Stimulated activated CD4-positive, alpha-beta T cell treated with anti-CD3 and anti-CD28 coated beads, Interleukin-2, amount 100 ng/mL, for 48 hours (primary cell): ENCODE measurements around the gene PLEKHA6.

Experiments used
- DNase-seq, 2 donors: peaks; one replicate each; pipeline ENCODE4 v3.0.0-alpha.2; 2020

PLEKHA6 gene

DNA sequence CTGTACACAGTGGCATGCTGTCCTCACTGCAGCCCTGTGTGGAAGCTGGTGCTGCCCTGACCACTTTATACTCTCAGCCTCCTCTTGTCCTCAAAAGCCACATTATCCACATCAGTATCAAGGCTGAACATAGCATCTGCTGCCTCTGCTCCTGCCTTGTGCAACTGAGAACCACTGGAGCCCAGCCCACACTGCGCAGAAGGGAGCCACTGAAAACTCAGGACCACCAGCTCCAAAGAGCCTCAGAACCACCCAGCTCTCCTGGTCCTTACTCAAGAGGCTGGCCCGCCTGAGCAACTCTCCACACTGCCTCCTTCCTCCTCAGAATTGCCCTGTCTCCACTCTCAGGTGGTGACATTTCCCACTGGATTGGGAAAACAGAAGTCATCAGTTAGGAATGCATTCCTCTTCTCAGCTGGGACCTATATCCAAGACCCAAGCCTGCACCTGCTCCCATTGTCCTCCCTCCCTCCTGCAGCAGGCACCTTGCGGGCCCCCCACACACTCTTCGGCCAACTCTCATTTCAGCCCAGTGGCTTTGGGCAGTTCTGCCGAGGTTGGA is 156.4 kb downstream of the PLEKHA6 start:
- DNase-seq: no peak

DNA sequence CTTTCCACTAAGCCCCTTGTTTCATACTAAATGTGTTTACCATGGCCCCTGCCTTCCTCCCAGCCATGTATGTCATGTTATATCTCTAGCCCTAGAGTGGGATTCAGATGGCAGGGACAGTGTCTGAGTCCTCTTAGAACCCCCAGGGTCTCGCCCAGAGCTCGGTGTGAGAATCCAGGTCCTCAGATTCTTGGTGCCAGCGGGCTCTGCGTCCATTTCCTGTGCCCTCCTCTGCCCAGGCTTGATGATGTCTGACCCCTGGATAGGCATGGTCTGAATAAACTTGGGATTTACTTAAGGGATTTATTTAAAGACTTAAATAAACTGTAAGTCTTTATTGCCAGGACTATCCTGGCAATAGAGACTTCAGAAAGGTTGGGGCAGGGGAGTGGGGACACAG is 157.2 kb downstream of the PLEKHA6 start:
- DNase-seq: no peak

DNA sequence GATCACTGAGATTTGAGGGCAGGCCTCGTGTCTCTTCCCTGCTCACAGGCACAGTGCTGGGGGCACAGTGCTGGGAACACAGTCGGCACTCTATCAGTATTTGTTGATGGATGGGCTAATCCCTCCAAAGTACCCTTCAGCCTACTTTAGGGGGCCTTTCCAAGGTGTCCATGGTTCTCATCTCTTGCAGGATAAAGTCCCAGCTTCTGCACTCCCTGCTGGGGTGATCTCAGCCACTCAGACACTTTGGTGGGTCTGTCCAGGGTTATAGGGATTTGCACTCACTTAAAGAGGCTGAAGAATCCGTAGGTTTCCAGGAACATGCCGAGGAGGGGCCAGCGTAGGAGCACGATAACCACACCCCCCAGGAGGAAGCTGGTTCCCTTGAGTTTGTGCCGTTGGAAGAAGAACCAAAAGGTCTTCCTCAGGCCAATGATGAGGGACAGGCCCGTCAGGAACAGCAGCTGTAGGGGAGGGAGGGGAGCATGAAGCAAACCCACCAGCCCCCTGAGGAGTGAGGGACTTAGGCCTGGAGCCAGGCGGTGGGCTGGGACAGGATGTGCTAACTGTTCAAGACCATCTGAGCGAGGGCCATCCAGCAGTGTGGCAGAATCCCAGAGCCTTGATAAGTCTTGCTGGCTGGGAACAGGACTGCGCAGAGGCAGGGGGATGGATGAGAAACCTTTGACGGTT is 158.2 kb downstream of the PLEKHA6 start:
- no peak for DNase-seq

DNA sequence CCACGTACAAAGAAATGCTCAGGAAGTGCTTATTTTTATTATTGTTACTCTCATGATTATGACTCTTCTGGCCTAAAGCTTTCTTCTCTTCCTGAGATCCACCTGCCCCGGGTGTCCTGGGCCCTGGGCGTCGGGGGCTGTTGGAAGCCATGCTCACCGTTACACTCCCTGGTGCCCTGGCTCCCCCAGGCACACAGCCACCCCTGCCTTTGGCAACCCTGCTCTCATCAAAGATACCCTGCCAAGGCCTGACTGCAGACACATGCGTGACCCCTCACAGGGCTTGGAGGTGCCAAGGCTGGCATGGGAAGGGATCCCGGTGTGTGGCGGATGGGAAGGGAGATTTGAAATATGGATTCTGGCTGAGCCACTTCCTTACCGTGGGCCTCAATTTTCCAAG is 160.2 kb downstream of the PLEKHA6 start:
- no peak for DNase-seq

DNA sequence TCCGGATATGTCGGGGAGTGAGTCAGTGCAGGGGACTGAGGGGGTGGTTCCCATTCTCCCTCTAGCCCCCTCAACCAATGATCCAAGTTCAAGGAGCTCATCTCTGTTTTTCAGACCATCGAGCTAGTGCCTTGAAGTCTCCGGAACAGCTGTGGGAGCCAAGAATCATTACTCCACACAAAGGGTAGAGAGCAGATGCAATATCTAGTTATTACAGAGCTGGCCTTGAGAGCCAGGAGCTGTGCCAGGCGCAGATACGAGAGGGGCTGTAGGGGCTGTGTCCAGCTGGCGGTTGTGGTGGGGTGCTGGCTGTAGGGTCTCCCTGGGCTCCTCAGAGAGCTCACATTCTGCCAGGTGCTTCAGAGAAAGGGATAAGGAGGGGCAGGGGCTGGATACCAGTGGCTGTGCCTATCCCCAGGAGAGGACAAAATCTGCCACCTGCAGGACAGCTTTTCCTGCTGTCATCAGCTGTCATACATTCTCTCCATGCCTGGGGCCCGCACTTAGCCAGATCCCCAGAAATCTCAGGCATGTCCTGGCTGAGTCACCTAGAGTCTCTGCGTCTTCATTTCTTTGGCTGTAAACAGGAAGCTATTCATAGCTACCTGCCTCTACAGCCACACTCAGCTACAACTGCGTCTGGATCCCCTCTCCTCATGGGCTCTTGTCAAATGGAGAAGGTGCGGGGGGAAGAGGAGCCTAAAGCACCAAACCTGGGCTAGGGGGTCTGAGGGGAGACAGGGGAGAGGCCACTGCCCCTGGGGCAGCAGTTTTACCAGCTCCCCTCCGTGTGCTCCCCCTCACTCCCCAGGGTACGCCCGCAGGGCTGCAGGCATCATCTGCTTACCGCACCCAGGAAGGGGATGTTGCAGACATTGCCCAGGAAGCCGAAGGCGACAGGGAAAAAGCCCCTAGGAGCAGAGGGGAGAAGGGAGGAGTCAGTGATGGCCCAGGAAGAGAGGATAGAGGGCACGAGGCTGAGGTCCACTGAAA is 161.1 kb downstream of the PLEKHA6 start:
- DNase-seq: no peak

DNA sequence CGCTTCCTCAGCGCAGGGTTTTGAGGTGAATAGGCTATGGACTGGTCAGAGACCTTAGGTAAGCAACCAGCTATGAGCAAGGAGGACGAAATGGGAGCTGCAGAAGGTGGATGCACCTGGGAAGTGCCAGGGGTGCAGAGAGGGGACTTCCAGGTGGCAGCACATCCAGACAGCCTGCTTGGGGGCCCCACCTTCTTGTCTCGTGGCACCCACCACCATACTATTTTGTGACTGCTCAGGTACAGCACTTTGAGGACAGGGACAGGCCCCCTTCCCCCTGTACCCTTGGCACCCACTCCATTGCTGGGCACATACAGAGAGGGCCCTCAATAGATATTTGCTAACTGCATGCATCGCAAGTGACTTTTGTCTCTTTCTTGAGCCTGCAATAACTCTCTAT is 162.7 kb downstream of the PLEKHA6 start:
- no peak for DNase-seq

DNA sequence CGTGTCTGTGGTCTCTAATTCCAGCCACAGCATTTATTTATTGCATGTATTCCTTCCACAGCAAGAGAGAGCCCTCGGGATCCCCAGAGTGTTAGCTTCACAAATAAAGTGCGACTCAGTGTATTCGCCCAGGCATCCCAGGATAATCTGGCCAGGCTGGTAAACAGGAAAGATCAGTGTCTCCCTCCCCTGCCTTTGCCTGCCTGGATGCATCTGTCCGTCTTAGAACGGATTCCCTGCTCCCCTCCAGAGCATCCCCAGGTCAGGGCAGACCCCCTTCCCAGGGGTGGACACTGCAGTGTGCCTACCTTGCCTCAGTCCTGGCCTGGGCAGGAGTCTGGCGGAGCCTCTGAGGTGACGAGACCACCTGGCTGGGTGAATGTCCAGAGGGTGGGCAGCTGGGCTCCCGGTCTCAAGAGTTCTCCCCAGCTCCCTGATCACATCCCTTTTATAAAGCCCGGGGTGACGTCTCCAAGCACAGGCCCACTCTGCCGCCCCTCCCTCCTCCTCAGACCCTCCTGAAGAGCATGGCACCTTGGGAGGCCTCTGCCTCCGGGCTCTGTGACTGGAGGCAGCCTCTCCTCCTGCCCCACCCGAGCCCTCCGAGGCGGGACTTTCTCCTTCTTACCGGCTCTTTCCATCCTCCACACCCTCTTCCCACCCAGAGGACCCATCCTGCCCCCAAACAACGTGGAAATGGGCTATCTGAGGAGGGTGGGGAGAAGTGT is 163.5 kb downstream of the PLEKHA6 start, which contains the start of gene KISS1:
TSS of gene KISS1 (minus strand) at position 424 of the 728 bp plus-strand sequence. CDS start 3,615 bp downstream, outside the sequence.
- DNase-seq: no peak

DNA sequence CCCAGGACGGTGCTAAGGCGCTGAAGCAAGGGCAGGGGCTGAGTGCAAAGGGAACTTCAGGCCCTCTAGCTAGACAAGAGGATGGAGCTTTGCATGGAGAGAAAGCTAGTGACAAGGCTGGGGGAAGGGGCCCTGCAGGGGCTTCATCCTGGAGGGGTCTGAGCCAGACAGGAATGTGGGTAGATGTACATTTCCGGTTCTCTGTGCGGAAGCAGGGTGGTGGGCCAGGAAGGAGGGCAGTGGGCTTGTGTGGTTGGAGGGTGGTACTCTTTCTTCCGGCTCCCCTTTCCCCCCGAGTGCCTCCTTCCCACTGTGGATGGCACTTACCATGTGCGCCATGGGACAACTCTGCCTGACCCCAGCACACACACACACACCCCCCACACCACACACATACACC is 165.0 kb downstream of the PLEKHA6 start:
- no peak for DNase-seq

DNA sequence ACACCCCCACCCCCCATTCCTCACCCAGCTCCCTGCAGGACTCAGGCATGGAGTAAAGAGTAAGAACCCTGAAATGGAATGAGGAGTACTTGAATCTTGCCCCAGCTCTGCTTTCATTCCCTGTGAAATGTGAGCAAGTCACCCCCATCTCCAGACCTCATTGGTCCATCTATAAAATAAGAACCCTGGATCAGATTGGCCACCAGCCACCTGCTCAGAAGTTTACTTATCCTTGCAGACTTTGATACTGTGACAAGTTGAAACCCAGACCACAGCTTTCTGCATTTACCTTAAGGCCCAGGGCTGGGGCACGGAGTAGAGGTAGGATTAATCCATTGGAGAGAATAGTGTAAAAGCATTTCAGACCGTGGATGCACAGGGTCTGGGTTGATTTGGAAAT is 165.6 kb downstream of the PLEKHA6 start:
- DNase-seq: no peak

DNA sequence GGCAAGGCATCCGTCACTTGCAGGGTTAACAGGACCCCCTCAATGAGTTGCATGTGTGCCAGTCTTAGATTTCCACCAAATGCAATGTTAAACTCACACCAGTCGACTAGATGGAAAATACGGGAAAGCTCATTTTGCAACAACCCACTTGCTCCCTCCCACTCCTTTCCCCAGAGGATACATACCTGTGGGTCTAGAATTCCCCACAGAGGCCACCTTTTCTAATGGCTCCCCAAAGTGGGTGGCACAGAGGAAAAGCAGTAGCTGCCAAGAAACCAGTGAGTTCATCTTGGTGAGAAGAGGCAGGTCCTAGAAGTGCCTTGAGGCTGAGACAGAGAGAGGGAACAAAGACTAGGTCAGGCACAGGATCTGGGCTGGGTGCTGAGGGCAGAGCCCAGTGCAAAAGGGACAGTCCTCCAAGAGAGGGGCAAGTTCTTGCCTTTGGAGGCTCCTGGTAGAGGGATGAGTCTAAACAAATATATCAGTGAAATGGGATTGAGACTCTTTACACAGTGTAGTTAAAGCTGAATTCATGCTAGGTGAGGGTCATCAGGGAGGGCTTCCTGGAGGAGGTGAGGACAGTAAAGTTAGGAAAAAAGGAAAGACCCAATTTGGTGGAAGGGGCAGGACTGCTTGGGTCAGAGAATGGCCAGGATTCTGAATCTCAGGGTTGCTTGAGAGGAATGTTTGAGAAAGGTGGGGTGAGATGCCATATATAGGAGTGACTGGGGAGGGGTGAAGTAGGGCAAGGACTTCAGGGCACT is 167.0 kb downstream of the PLEKHA6 start:
- DNase-seq: no peak

DNA sequence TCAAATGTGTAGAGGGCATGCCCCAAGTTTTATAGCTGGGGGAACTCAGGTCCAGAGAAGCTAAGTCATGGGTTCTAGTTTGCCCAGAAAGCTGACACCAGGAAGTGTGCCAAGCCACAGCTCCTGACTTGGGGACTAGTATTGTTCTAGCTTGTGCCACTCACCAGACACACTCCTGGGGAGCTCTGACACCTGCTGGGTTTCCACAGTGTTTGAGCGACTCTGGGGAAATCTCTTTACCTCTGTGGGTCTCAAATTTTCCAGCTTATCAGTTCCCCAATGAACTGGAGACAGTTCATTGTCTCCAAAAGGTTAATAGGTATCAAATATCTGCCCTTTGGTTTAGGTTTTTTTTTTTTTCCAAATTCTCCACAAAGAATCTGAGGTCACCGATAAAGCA is 167.7 kb downstream of the PLEKHA6 start:
- DNase-seq: no peak

DNA sequence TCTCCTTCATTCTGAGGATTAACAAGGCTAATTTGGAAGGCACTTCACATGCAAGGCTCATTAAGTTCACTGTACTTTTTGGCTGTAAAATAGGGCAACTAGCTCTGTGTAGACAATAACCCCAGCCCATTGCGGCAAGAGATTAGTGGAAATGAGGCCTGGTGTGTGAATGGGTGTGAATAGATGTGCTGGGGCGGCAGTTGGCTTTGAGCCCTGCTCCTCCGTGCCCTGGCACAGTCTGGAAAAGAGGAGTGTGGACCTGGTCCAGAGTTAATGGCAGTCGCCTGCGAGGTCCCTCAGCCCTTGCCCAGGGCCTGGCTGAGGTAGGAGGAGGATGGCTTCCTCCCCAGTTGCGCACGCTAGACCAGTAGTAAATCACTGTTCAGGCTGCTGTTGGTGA is 168.3 kb downstream of the PLEKHA6 start:
- DNase-seq: no peak

DNA sequence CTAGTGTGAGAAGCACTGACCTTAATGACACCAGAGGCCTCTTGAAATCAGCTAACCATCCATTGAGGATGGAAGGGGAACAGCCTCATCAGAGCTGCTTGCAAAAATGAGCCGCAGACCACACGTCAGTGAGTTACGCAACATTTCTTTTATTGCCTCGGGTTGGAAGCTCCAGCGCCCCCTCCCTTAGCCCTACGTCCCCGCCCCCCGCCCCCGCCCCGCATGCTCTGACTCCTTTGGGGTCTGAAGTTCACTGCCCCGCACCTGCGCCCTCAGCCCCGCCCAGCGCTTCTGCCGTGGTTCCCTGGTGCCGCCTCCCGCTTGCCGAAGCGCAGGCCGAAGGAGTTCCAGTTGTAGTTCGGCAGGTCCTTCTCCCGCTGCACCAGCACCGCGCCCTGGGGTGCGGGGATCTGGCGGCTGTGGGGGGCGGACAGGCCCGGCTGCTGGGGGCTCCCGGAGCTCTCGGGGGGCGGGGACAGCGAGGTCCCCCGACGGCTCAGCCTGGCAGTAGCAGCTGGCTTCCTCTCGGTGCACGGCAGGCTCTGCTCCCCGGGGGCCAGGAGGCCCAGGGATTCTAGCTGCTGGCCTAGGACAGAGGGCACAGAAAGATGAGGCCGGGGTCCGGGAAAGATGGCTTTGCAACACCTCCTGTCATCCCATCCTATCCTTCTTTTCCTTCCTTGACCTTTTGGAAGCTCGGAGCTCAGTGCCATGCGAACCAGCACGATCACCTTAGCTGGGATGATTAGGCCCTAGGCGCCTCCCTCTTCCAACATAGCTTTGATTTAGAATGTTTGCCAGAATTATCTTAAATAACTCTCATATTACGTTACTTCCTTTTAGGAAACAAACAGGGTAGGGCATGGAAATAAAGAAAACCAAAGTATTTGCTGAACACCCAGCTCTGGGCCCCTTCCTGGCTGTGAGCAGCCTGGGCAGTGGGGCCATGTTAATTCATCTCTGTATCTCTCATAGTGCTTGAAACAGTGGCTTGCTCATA is 169.2 kb downstream of the PLEKHA6 start:
- no peak for DNase-seq

DNA sequence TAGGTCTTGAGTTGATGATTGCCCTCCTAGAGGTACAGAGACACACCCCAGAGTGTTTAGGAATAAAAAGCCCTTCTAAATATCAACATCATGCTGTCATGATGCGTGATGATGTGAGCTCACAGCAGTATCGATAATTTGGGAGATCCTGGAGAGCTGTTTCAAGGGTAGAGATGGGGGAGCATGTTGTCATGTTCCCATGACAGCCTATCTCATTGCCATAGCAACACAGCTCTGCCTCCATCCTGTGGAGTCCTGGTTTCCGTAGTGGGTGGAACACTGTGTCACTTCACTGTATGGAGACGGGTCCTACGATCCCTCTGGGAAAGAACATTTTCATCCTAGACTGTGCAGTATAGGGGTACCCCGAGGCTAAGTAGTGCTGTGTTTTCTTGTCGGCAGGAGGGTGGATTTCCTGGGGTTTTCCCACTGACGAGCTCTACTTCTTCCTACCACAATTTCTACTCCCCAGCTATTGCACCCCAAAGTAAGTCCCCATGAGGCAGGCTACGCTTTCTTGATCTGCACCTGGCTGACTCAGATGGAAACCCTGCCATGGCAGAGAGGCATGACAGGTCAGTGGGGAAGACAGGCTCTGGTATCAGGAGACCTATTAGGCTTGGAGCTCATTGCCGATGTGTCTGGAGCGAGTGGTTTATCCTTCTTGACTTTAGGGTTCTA is 170.6 kb downstream of the PLEKHA6 start:
- DNase-seq: no peak

DNA sequence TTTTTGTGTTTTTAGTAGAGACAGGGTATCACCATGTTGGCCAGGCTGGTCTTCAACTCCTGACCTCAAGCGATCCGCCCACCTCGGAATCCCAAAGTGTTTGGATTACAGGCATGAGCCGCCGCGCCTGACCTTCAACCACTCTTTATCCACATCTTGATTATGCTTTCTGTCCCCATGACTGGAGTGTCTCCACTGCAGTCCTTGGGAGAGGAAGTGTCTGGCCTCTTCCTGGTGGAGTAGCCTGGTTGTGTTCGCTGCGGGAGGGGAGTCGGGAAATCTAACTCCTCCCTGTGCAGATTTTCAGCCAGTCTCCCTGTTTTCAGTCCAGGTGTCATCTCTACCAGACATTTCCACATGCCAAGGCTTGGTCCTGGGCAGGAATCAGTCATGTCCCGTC is 173.1 kb downstream of the PLEKHA6 start:
- DNase-seq: no peak

DNA sequence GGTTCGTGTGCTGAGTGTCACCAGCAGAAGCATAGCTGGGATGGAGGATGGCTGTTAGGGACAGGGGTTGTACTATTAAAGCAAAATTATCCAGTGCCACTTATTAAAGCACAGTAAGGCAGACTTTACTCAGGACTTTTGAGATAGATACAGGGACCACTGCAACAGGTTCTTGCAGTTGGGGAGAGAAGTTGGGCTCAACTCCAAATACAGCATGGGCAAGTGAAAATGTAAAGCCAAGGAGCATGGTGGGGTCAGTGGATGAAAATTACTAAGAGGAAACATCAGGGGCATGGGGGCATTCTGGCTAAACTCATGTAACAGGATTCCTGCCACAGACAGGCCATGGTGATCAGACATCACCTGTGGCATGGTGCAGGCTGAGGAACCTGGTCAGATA is 178.6 kb downstream of the PLEKHA6 start:
- DNase-seq: no peak

DNA sequence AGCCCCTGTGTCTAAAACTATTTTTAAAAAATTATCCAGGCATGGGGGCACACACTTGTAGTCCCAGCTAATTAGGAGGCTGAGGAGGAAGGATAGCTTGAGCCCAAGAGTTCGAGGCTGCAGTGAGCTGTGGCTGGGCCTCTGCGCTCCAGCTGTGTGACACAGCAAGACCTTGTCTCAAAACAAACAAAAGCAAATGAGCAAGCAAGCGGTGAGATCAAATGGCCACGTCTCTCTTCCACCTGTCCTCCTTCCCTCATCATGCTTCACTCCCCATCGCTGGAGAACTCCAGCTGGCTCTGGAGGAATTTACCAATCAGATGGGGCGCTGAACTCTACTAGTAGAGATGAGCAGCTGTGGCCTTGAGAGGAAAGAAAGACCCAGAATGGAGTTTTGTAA is 179.6 kb downstream of the PLEKHA6 start:
- DNase-seq: no peak

DNA sequence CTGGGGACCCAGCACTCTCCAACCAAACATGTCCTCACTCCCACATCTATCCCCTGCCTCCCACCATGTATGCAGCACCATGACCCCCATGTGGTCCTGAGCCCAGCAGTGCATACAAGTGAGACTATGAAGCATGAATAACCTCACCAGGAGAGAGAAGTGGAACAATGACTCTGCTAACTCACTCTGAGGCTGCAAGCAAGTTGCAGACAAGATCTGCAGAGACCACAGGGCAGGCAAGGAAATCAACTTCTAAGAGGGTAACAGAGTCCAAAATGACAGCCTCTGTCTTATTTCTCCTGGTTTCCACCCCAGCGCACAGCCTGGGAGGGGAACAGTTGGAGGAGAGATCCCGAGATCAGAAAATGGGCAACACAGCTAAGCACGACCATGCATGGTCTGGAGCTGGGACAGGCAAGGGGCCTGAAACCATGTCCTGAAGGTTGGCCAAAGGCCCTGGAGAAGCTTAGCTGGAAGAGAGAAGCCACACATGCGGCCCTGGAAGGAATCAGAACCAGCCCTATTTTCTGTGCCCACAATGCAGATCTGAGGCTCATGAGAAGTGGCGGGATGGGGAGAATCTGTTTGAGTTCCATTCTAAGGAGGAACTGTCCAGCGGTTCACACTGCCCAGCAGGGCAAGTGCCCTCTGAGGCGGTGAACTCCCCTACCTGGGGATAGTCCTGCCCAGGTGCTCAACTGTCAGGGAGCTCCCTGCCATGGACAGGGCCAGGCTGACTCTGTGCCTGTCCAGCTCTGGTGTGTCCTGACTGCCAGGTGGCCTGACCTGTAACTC is 181.0 kb downstream of the PLEKHA6 start:
- DNase-seq: no peak

DNA sequence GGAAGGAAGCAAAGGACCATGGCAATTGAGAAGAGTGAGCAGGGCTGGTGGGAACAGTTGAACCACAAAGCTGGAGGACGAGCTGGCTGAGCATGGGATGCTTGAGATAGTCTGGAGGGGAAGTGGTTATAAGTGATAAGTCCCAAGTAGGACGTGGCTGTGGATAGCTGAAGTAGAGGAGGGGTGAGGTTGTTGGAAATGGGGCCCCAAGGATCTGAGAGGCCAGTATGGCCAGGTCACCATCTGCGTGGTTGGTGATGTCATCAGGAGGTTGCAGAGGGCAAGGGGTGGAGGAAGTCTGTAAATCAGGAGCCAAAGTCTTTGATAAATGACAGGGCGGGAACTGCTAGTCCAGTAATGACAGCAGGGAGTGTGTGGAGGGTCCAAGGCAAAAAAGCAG is 182.6 kb downstream of the PLEKHA6 start:
- no peak for DNase-seq
